ENCODE data around the gene MARF1. TPM values are rescaled to one million over a fixed set of nuclear protein-coding genes. Genes with fewer than 3 reads are reported as not detected.
A peak's percentile ranks its signal among the peaks of the same experiment; 100 is the strongest.

Gene MARF1
- polyA plus RNA-seq, 3 donors = 5.7 to 39.9 (median 9.8) TPM

DNA sequence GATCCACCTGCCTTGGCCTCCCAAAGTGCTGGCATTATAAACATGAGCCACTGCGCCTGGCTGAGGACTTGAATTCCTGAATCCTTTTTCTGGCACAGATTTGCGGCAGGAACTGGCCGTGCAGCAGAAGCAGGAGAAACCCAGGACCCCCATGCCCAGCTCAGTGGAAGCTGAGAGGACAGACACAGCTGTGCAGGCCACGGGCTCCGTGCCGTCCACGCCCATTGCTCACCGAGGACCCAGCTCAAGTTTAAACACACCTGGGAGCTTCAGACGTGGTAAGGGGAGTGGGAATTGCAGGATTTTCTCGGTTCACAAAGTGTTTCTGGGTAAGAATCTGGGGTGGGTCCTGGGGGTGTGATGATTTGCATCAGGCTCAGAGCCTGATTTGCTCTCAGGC, 48.1 kb upstream of the MARF1 start:
- intact Hi-C loops (cut with micrococcal nuclease) = loop anchor here in 1 of 2 donors (10.0 kb wide), 1 partner anchor 56 kb away; no protein-coding TSS in a partner anchor
- TF ChIP-seq, protein P1, sequence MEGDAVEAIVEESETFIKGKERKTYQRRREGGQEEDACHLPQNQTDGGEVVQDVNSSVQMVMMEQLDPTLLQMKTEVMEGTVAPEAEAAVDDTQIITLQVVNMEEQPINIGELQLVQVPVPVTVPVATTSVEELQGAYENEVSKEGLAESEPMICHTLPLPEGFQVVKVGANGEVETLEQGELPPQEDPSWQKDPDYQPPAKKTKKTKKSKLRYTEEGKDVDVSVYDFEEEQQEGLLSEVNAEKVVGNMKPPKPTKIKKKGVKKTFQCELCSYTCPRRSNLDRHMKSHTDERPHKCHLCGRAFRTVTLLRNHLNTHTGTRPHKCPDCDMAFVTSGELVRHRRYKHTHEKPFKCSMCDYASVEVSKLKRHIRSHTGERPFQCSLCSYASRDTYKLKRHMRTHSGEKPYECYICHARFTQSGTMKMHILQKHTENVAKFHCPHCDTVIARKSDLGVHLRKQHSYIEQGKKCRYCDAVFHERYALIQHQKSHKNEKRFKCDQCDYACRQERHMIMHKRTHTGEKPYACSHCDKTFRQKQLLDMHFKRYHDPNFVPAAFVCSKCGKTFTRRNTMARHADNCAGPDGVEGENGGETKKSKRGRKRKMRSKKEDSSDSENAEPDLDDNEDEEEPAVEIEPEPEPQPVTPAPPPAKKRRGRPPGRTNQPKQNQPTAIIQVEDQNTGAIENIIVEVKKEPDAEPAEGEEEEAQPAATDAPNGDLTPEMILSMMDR (IDR thresholded peaks at IDR 0.05) = no peak
- DNase-seq = no peak
- Histone ChIP-seq H3K27me3 (ENCODE audit: control insufficient read depth in 2 of 2, insufficient read depth in 2 of 2, low read length in 2 of 2) (no peaks in the 10 kb centered on the region), H3K79me2 (ENCODE audit: insufficient read depth, low read length) (peaks cover 4% of the 10 kb centered on the region), H3K9ac (ENCODE audit: insufficient read depth, low read length, poor library complexity, severe bottlenecking) (no peak overlapping the region), H3K36me3 (replicated peaks in 1 of 2; ENCODE audit: control insufficient read depth in 1 of 2, insufficient read depth in 2 of 2, low read length in 2 of 2) (peaks cover 93 to 97% of the 10 kb centered on the region in 2 donors), H3K4me1 (ENCODE audit: control insufficient read depth in 1 of 2, insufficient read depth in 2 of 2, low read length in 2 of 2) (no peaks in the 10 kb centered on the region), H3K4me3 (replicated peaks in 1 of 3; ENCODE audit: low read depth in 2 of 3, low read length in 3 of 3) (no peak overlapping the region), H4K20me1 (ENCODE audit: insufficient read depth, low read length) (peaks cover 32% of the 10 kb centered on the region), H3K27ac (ENCODE audit: low read depth in 1 of 2, low read length in 2 of 2) (no peak overlapping the region), H2AFZ (ENCODE audit: insufficient read depth, low read depth, low read length, poor library complexity, severe bottlenecking) (no peak overlapping the region), H3K9me3 (replicated peaks in 1 of 2; ENCODE audit: control insufficient read depth in 1 of 2, insufficient read depth in 1 of 2, low read length in 2 of 2) (no peaks in the 10 kb centered on the region), H3K4me2 (replicated peaks; ENCODE audit: extremely low read depth, low read length, poor library complexity, severe bottlenecking) (no peak overlapping the region)
- H3K27me3 Mint-ChIP-seq (ENCODE audit: low read depth in 3 of 3) = peaks cover 0 to 2% (median 1%) of the 10 kb centered on the region in 3 donors
- H3K4me3 Mint-ChIP-seq = no peak overlapping the region
- no peaks in the 10 kb centered on the region for H3K4me1 Mint-ChIP-seq
- peaks cover 0 to 2% (median 0%) of the 10 kb centered on the region in 7 donors for H3K9me3 Mint-ChIP-seq
- H3K36me3 Mint-ChIP-seq = peaks cover 84 to 99% of the 10 kb centered on the region in 2 donors
- peak overlapping the region in 3 of 7 donors; percentile 15 to 75 (median 28) for H3K27ac Mint-ChIP-seq
- 95% methylated on average over 10 of the region's 10 CpGs for WGBS (ENCODE audit: insufficient coverage)

DNA sequence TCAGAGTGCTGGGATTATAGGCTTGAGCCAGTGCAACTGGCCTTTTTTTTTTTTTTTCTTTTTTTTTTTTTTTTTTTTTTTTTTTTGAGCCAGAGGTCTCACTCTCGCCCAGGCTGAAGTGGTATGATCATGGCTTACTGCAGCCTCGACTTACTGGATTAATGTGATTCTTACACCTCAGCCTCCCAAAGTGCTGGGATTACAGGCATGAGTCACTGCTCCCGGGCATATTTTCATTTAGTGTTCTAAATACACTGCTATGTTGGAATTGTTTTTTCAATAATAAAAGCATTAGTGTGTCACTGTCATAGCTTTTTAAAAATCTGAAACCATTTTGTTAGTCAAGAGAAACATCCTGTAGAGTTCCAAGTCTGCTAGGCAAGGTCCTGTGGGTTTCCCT, 47.3 kb upstream of the MARF1 start:
- TF ChIP-seq, protein P1 (IDR thresholded peaks at IDR 0.05) = no peak
- Mint-ChIP-seq H3K27me3 (ENCODE audit: low read depth in 3 of 3) (peaks cover 0 to 2% (median 1%) of the 10 kb centered on the region in 3 donors), H3K9me3 (peaks cover 0 to 2% (median 0%) of the 10 kb centered on the region in 7 donors), H3K36me3 (peaks cover 87 to 98% of the 10 kb centered on the region in 2 donors), H3K27ac (peak overlapping the region in 2 of 7 donors; percentile 40 to 53), H3K4me3 (no peak overlapping the region), H3K4me1 (no peaks in the 10 kb centered on the region)
- Histone ChIP-seq H3K4me2 (replicated peaks; ENCODE audit: extremely low read depth, low read length, poor library complexity, severe bottlenecking) (no peak overlapping the region), H3K9ac (ENCODE audit: insufficient read depth, low read length, poor library complexity, severe bottlenecking) (no peak overlapping the region), H3K4me1 (ENCODE audit: control insufficient read depth in 1 of 2, insufficient read depth in 2 of 2, low read length in 2 of 2) (no peaks in the 10 kb centered on the region), H3K9me3 (replicated peaks in 1 of 2; ENCODE audit: control insufficient read depth in 1 of 2, insufficient read depth in 1 of 2, low read length in 2 of 2) (no peaks in the 10 kb centered on the region), H3K36me3 (replicated peaks in 1 of 2; ENCODE audit: control insufficient read depth in 1 of 2, insufficient read depth in 2 of 2, low read length in 2 of 2) (peaks cover 94 to 98% of the 10 kb centered on the region in 2 donors), H3K4me3 (replicated peaks in 1 of 3; ENCODE audit: low read depth in 2 of 3, low read length in 3 of 3) (no peak overlapping the region), H4K20me1 (ENCODE audit: insufficient read depth, low read length) (peaks cover 39% of the 10 kb centered on the region), H2AFZ (ENCODE audit: insufficient read depth, low read depth, low read length, poor library complexity, severe bottlenecking) (no peak overlapping the region), H3K79me2 (ENCODE audit: insufficient read depth, low read length) (peaks cover 9% of the 10 kb centered on the region), H3K27me3 (ENCODE audit: control insufficient read depth in 2 of 2, insufficient read depth in 2 of 2, low read length in 2 of 2) (no peaks in the 10 kb centered on the region), H3K27ac (ENCODE audit: low read depth in 1 of 2, low read length in 2 of 2) (peak overlapping the region in 1 of 2 donors; percentile 20)
- intact Hi-C loops (cut with micrococcal nuclease) = loop anchor here in 1 of 2 donors (10.0 kb wide), 1 partner anchor 55 kb away; no protein-coding TSS in a partner anchor
- no peak for DNase-seq
- no CpG with 5 or more reads among the region's 3 CpGs for WGBS (ENCODE audit: insufficient coverage)
